ENCODE data around the gene MAB21L1.

The MAB21L1 gene

DNA sequence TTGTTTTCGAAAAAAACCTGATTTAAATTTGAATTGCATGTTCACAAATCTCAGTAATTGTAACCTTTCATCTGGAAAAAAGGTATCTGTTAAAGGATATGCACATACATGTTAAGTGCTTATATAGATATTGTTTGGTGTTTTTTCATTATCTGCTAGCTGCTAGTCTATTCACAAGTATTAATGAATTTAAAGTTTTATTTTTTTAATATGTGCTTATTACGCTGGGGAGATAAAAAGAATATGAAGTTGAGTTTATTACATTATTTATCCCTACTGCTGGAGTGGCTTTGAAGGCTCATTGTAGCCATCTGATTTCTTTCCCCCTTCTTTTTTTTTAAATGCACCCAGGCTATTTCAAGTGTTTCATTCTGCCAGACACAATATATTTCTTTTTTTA is 3.9 kb upstream of the MAB21L1 start:
- DNase-seq (ENCODE audit: extremely low read depth in 1 of 2, low read depth in 1 of 2): no peak

- DNase-seq (ENCODE audit: extremely low read depth in 1 of 2, low read depth in 1 of 2): no peak
These were observed 3.2 kb upstream of the MAB21L1 start for GRCh38 chr13:35479706-35480105.

- DNase-seq (ENCODE audit: extremely low read depth in 1 of 2, low read depth in 1 of 2): no peak
These were observed 2.6 kb upstream of the MAB21L1 start for GRCh38 chr13:35479038-35479492.

DNA sequence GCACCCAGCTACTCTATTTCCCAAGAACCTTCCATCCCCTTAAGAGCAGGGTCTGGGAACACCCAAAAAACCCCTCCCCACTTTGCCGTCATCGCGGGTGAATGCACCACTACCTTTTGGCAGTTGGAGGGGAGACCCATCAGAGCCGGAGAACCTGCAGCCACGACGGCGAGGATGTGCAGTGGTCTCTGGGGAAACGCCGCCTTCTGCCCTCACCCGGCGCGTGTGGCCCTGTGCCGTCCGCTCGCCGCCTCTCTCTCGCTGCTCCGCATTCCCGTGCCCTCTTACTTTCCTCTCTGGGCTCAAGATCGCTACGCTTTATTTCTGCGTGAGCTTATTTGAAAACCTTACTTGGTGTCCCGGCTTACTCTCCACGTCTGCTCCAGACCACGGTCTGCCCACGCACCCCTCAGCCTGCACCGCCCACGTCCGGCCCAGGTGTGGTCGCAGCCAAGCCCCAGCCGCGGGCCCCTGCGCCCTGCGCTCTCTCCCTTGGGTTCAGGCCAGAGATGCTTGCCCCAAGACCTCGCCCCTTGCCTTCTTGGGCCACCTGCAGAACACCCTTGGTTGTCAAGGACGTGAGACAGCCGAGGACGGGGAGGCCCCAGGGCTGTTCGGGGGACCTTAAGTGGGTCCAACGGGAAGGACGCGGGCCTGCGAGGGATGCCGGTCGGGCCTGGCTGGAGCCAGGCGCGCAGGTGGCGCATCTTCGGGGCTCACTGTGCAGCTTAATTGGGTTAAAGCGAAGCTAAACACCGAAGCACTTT is 2.0 kb upstream of the MAB21L1 start:
- DNase-seq (ENCODE audit: extremely low read depth in 1 of 2, low read depth in 1 of 2): no peak

- no peak for DNase-seq (ENCODE audit: extremely low read depth in 1 of 2, low read depth in 1 of 2)
These were observed 977 bp upstream of the MAB21L1 start for GRCh38 chr13:35477386-35477946.

GRCh38 chr13:35475212-35475959 is 1.1 kb downstream of the MAB21L1 start:
- DNase-seq (ENCODE audit: extremely low read depth in 1 of 2, low read depth in 1 of 2): no peak

GRCh38 chr13:35474496-35475211 is 1.8 kb downstream of the MAB21L1 start:
- DNase-seq (ENCODE audit: extremely low read depth in 1 of 2, low read depth in 1 of 2): no peak

DNA sequence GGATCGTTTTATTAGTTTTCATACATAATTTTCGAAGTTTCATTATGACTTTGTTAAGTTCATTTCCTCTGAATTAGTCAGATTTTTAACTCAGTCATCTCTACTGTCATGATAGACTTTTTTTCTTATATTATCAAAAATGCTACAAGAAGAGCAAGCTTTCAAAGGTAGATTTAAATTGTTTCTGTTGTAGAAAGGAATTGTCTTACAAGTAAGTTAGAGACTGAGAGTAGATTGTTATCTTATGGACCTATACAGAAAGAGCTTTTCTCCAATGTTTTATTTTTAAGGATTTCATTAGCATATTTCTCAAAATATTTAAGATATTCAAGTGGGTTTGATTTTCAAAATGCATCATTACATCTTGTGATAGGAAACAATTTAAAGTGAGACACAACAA is 2.7 kb downstream of the MAB21L1 start:
- DNase-seq (ENCODE audit: extremely low read depth in 1 of 2, low read depth in 1 of 2): no peak

DNA sequence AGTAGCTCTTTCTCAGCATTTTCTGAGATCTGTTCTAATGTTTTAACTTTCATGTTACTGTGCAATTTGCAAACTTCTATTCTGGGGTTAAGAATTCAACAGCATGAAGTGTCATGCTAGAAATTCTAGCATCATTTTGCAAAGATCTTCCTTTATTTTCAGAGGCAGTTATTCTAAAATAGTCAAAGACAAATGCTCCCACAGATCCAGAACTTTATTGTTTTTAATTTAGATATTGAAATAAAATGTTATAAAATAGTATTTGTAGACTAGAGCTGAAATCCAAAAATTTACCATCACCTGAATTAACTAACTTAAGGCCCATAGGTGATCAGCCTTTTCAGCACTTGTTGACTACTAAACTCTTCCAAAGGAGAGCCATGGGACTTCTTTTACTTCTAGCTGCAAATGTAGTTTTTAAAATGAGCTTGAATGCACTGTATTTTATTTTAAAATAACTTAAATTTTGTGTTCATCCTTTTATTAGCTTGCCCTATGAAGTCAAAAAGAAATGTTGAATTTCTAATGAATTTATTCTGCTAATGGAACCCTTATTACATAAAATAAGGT is 3.2 kb downstream of the MAB21L1 start:
- no peak for DNase-seq (ENCODE audit: extremely low read depth in 1 of 2, low read depth in 1 of 2)

GRCh38 chr13:35472323-35472881 is 4.1 kb downstream of the MAB21L1 start:
- no peak for DNase-seq (ENCODE audit: extremely low read depth in 1 of 2, low read depth in 1 of 2)

DNA sequence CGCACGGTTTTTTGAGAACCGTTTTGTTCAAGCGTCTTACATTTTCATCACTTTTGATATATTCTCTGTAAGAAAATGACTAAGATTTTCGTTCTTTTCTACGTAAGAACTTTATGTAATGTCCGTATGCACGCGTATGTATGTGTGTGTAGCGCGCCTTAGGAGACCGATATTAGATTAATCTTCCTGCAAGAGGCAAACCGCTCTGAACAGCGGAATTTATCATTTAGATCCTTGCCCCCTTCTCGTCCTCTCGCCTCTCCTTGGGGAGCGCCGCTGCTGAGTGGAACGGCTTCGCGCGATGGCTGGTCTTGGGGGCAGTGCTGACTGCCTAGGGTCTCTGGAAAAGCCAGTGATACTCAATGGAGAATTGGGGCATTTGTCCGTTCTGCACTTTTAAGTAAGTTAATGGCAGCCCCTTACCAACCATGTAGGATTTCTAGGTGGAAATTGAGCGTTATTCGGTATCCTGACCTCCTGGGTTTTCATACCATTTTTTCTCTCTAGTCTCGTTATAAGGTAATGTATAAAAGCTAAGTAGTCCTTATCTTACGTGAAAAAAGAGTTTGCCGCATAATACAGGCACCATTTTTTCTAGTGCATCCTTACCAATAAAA is 4.7 kb downstream of the MAB21L1 start:
- DNase-seq (ENCODE audit: extremely low read depth in 1 of 2, low read depth in 1 of 2): no peak

DNA sequence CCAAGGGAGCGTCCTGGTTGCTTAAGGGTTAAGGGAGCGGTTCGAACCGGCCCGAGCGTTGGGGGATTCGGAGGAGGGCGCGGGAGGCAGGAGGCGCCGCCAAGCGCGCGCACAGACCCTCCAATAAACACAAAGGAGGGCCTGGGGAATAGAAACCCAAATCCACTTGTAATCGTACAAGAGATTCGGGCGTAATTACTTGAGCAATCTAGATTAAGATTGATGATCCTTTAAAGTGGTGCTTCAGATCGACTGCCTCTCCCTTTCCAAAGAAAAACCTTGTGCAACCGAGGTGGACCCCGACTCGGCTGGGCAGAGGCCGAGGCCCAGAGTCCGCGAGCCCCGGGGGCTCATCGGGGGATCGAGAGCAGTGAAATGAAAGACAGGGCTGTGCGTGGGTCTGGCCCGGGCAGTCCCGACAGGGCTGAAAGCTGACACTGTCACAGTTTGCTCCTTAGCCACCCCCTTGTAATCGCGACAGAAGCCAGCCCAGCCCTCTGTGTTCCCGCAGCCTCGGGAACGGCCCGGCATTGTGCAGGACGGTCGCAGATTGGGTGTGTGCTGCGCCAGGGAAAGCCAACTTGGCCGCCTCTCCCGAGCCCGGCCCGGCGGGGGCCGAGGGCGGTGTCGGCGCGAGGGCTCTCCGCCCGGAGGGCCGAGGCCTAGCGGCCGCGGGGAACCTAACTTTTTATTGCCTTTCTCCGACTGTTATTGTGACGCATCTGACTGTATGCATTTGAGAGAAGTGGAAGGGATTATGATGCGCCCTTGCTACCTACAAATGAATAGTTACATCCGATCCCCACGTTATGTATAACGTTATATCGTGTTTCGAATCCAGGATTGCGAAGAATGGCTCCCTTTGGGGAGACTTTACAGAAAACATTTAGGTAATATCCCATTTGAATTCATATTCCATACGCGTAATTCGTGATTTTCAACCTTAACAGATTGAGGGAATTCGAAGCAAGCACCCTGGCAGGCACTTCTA is 5.5 kb downstream of the MAB21L1 start:
- no peak for DNase-seq (ENCODE audit: extremely low read depth in 1 of 2, low read depth in 1 of 2)

DNA sequence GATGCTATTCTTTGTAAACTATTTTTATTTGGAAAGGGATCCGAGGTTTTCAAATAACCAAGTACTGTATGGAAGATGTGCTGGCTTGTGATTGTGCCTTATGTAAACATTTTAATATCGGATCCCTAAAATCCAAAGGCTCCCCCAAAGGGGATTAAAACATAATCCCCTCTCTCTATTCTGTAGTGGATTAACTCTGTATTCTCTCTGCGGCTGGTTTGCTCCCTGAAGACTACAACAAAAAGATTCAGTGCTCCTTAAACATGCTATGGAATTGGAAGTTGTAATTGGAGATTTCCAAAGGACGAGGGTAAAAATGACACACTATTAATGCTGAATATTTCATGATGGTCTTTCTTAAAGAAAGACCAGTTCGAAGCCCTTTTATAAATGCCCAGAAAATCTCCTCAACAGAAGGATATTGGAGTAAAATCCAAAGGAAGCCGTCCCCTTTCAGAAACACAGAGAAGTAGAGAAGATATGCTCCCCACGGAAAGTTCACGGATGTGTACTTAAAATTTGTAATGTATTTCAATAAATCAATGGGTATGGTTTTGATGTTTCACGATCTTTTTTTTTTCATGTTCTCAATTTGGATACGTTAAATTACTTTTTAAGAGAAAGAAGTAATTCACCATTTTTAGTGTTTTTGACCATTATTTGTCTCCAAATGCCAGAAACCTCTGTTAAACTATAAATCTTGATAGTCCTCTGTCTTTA is 6.5 kb downstream of the MAB21L1 start:
- DNase-seq (ENCODE audit: extremely low read depth in 1 of 2, low read depth in 1 of 2): no peak

DNA sequence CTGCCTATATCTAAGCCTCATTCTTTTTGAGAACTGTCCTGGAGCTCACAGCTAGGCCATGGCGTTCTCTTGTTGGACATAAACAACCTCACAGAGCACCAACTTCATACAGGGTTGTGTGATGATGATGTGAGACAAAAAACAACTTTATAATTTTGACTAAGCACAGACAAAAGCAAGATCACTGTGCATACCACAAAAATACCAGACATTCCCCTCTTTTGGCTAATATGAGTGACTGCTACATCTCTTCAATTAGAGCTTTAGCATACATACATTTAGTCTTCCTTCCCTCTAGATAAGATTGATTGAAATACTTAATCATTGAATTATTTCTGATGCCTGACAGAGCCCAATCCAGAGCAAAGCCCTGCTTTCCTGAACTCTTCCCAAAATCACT is 8.3 kb downstream of the MAB21L1 start:
- DNase-seq (ENCODE audit: extremely low read depth in 1 of 2, low read depth in 1 of 2): no peak

DNA sequence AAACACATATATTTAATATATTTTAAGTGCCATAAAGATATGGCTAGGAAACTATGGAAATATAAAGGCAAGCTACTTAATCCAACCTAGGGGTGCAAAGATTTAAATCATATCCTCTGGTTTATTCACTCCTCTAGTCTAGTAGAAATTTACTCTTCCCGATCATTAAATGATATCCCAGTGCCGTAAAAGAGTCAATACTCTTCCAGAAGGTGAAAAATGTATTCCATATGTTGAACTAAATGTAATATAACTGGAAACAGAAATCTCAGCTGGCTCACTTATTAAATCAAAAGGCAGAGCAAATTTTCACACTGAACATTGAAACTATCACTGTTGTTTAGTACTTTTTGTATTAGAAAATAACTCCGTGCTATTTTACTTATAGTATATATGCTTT is 11.1 kb downstream of the MAB21L1 start:
- no peak for DNase-seq (ENCODE audit: extremely low read depth in 1 of 2, low read depth in 1 of 2)

DNA sequence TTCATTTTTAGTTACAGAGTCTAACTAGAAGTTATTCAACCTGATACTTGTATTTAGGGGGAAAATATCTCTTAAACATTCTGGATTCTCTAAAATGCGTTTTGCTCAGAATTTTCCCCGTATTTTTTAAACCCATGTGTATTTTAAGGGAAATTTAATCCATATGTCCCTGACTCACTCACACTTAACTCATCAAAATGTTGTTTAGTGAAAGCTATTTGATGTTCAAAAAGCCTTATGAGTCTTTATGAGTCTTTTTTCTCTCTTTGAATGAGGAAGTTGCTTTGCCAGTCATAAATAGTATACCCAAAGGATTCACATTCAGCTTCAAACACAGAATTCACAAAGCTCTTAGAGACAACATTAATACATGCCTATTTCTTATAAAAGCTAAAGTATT is 16.4 kb downstream of the MAB21L1 start:
- DNase-seq (ENCODE audit: extremely low read depth in 1 of 2, low read depth in 1 of 2): no peak

DNA sequence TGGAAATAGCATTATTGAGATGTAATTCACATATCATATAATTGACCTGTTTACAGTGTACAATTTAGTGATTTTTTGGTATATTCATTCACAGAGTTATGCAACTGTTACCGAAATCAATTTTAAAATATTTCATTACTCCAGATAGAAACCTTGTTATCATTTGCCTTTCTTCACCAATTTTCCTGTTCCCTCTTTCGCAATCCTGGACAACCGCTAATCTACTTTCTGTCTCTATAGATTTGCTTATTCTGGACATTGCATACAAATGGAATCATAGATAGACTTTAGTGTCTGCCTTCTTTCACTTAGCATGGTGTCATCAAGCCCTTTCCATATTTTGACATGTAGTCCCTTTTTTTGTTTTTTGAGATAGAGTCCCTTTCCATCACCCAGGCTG is 19.2 kb downstream of the MAB21L1 start:
- no peak for DNase-seq (ENCODE audit: extremely low read depth in 1 of 2, low read depth in 1 of 2)

DNA sequence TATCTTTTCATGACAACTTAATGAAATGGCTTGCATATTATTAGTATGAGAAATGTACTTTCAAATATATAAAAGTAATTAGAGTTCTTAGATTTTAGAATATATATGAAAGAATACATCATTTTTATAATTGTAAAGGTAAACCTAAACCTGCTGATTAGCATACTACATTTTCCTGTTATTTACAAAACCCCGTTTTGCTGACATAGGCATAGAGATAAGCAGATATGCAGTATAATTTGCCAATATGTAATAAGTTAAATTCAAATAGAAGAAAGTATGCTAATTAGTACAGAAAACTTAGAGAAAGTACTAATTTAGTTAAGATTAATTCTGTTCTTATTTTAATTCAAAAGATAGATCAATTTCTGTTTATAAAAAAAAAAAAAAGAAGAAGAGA is 21.5 kb downstream of the MAB21L1 start:
- no peak for DNase-seq (ENCODE audit: extremely low read depth in 1 of 2, low read depth in 1 of 2)
